ENCODE results near the gene FRMD4B.
"Not testable (repeated sequence)": the region's sequence is repeated elsewhere in the genome, so short reads cannot be mapped to it uniquely, and the experiment has no call there.

Gene FRMD4B

DNA sequence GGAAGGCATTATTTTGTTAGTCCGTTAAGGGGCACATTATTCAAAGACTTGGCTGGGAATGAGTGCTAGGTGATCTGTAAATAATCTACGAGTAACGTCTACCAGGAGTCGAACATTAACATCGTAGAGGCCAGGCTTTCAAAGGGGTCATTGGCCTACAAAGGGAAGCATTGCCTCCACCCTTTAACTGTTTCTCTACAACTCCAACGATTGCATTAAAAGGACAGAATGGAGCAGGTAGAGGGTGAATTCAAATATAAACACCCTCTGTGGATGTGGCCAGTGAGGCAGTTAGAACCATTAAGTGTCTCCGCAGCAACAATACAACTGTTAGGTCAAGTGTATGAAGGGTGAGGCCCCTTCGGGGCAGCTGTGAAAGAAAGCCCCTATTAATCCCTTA, 137.5 kb downstream of the FRMD4B start:
- Mint-ChIP-seq H3K9me3 (no peaks in the 10 kb centered on the region), H3K4me3 (no peak overlapping the region), H3K36me3 (ENCODE audit: low read depth) (peaks cover 78% of the 10 kb centered on the region), H3K27ac (no peak overlapping the region), H3K4me1 (ENCODE audit: low read depth) (peaks cover under 1% of the 10 kb centered on the region), H3K27me3 (no peaks in the 10 kb centered on the region)
- intact Hi-C loops (cut with micrococcal nuclease), result no loop called here

DNA sequence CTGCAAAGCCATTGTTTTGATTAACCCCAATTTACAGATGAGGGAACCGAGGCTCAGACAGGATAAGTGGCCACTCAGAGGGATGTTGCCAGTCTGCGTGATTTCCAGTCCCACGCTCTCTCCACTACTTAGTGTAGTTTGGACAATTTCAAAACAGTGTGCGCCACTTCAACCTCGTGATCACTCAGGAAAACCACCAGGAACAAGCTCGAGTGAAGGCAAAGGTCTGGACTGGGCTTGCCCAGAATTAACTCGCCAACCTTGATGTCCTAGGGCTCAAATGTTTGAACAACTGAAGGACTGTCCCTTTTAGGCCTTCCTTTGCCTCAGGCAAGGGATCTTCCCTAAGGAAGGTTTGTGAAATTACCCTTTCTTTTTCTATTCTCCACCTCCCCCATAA, 139.3 kb downstream of the FRMD4B start:
- no peaks in the 10 kb centered on the region for H3K27me3 Mint-ChIP-seq
- no peak overlapping the region for H3K27ac Mint-ChIP-seq
- intact Hi-C loops (cut with micrococcal nuclease), result no loop called here

GRCh38 chr3:69244039-69244438, 141.8 kb downstream of the FRMD4B start:
- Mint-ChIP-seq H3K36me3 (ENCODE audit: low read depth) (peaks cover 81% of the 10 kb centered on the region), H3K9me3 (no peaks in the 10 kb centered on the region), H3K27me3 (no peaks in the 10 kb centered on the region), H3K4me3 (no peak overlapping the region), H3K27ac (no peak overlapping the region), H3K4me1 (ENCODE audit: low read depth) (peaks cover 6% of the 10 kb centered on the region)
- intact Hi-C loops (cut with micrococcal nuclease), result no loop called here

More for the DNA sequence above, 139.3 kb downstream of the FRMD4B start:
- Mint-ChIP-seq H3K9me3 (no peaks in the 10 kb centered on the region), H3K4me1 (ENCODE audit: low read depth) (peaks cover 6% of the 10 kb centered on the region), H3K36me3 (ENCODE audit: low read depth) (peaks cover 77% of the 10 kb centered on the region), H3K4me3 (no peak overlapping the region)

GRCh38 chr3:69241769-69242168, 144.1 kb downstream of the FRMD4B start:
- Mint-ChIP-seq H3K4me3 (no peak overlapping the region), H3K36me3 (ENCODE audit: low read depth) (peaks cover 82% of the 10 kb centered on the region), H3K27me3 (no peaks in the 10 kb centered on the region), H3K27ac (no peak overlapping the region), H3K4me1 (ENCODE audit: low read depth) (peaks cover 16% of the 10 kb centered on the region), H3K9me3 (no peaks in the 10 kb centered on the region)
- intact Hi-C loops (cut with micrococcal nuclease), result no loop called here

GRCh38 chr3:69240651-69241568, 145.0 kb downstream of the FRMD4B start:
- no peak overlapping the region for H3K4me3 Mint-ChIP-seq

DNA sequence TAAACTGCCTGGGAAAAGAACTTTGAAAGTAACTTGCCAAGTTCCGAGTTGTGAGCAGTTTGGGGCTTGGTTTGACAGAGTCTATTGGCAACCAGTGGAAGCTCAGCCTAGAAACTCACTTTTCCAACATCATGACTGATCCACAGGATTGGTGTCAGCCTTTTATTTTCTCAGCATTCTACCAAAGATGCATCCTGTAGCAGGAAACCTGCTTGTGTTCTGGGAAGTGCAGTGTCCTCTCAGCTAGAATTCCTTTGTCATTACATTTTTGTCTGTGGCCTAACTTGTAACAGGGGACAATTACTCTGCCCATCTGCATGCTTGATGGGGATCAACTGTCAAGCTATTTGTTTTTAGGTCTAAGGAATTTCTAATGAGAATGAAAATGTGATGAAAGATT, 146.8 kb downstream of the FRMD4B start:
- Mint-ChIP-seq H3K27ac (no peak overlapping the region), H3K36me3 (ENCODE audit: low read depth) (peaks cover 68% of the 10 kb centered on the region), H3K9me3 (no peaks in the 10 kb centered on the region), H3K4me3 (no peak overlapping the region), H3K27me3 (no peaks in the 10 kb centered on the region), H3K4me1 (ENCODE audit: low read depth) (peaks cover 19% of the 10 kb centered on the region)
- intact Hi-C loops (cut with micrococcal nuclease), result no loop called here

More at GRCh38 chr3:69240651-69241568, 145.0 kb downstream of the FRMD4B start:
- Mint-ChIP-seq H3K27me3 (no peaks in the 10 kb centered on the region), H3K36me3 (ENCODE audit: low read depth) (peaks cover 81% of the 10 kb centered on the region), H3K9me3 (no peaks in the 10 kb centered on the region), H3K27ac (no peak overlapping the region), H3K4me1 (ENCODE audit: low read depth) (peaks cover 19% of the 10 kb centered on the region)
- intact Hi-C loops (cut with micrococcal nuclease), result no loop called here

- no peak overlapping the region for H3K27ac Mint-ChIP-seq
- no peaks in the 10 kb centered on the region for H3K9me3 Mint-ChIP-seq
Observed at GRCh38 chr3:69236812-69237707, 148.8 kb downstream of the FRMD4B start.

DNA sequence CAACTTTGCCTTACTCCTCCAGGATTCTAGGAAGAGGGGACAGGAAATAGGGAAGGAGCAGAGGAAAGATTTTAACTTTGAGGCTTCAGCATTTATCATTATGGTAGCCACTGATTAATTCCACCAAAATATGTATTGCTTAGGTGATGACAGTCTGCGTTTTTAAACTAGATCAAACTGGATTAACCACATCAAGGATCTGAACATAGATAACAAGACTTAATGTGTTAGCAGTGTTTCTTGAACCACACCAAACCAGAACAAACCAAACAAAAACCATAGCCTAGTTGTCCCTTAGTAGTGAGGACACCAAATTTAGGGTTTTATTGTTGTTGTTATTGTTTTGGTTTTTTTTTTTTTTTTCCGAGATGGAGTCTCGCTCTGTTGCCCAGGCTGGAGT, 150.0 kb downstream of the FRMD4B start:
- Mint-ChIP-seq H3K27ac (no peak overlapping the region), H3K4me3 (no peak overlapping the region), H3K4me1 (ENCODE audit: low read depth) (peaks cover 13% of the 10 kb centered on the region), H3K27me3 (no peaks in the 10 kb centered on the region), H3K36me3 (ENCODE audit: low read depth) (peaks cover 74% of the 10 kb centered on the region), H3K9me3 (no peaks in the 10 kb centered on the region)
- intact Hi-C loops (cut with micrococcal nuclease), result no loop called here

More at GRCh38 chr3:69236812-69237707, 148.8 kb downstream of the FRMD4B start:
- intact Hi-C loops (cut with micrococcal nuclease), result no loop called here
- Mint-ChIP-seq H3K4me1 (ENCODE audit: low read depth) (peaks cover 13% of the 10 kb centered on the region), H3K36me3 (ENCODE audit: low read depth) (peaks cover 73% of the 10 kb centered on the region), H3K27me3 (no peaks in the 10 kb centered on the region), H3K4me3 (no peak overlapping the region)

- peaks cover 74% of the 10 kb centered on the region for H3K36me3 Mint-ChIP-seq (ENCODE audit: low read depth)
- H3K27me3 Mint-ChIP-seq; H3K4me3 Mint-ChIP-seq; H3K27ac Mint-ChIP-seq; intact Hi-C loops (cut with micrococcal nuclease); H3K9me3 Mint-ChIP-seq: not testable (repeated sequence)
- peaks cover 13% of the 10 kb centered on the region for H3K4me1 Mint-ChIP-seq (ENCODE audit: low read depth)
Observed at GRCh38 chr3:69235227-69235626, 150.7 kb downstream of the FRMD4B start.

GRCh38 chr3:69232482-69232881, 153.4 kb downstream of the FRMD4B start:
- no peak overlapping the region for H3K27ac Mint-ChIP-seq
- no peaks in the 10 kb centered on the region for H3K9me3 Mint-ChIP-seq
- no peaks in the 10 kb centered on the region for H3K27me3 Mint-ChIP-seq
- intact Hi-C loops (cut with micrococcal nuclease), result no loop called here
- H3K36me3 Mint-ChIP-seq (ENCODE audit: low read depth), result peaks cover 58% of the 10 kb centered on the region
- peaks cover 10% of the 10 kb centered on the region for H3K4me1 Mint-ChIP-seq (ENCODE audit: low read depth)
- H3K4me3 Mint-ChIP-seq, result no peak overlapping the region

- Mint-ChIP-seq H3K9me3 (no peaks in the 10 kb centered on the region), H3K27ac (no peak overlapping the region), H3K27me3 (no peaks in the 10 kb centered on the region), H3K4me1 (ENCODE audit: low read depth) (peaks cover 5% of the 10 kb centered on the region), H3K4me3 (no peak overlapping the region), H3K36me3 (ENCODE audit: low read depth) (peaks cover 57% of the 10 kb centered on the region)
- intact Hi-C loops (cut with micrococcal nuclease), result no loop called here
Observed at GRCh38 chr3:69231929-69232440, 153.9 kb downstream of the FRMD4B start.

- intact Hi-C loops (cut with micrococcal nuclease), result no loop called here
- peaks cover 62% of the 10 kb centered on the region for H3K36me3 Mint-ChIP-seq (ENCODE audit: low read depth)
- no peak overlapping the region for H3K27ac Mint-ChIP-seq
- H3K27me3 Mint-ChIP-seq, result no peaks in the 10 kb centered on the region
- H3K4me3 Mint-ChIP-seq, result no peak overlapping the region
- H3K4me1 Mint-ChIP-seq (ENCODE audit: low read depth), result no peaks in the 10 kb centered on the region
- no peaks in the 10 kb centered on the region for H3K9me3 Mint-ChIP-seq
Observed at GRCh38 chr3:69226071-69226470, 159.8 kb downstream of the FRMD4B start.

DNA sequence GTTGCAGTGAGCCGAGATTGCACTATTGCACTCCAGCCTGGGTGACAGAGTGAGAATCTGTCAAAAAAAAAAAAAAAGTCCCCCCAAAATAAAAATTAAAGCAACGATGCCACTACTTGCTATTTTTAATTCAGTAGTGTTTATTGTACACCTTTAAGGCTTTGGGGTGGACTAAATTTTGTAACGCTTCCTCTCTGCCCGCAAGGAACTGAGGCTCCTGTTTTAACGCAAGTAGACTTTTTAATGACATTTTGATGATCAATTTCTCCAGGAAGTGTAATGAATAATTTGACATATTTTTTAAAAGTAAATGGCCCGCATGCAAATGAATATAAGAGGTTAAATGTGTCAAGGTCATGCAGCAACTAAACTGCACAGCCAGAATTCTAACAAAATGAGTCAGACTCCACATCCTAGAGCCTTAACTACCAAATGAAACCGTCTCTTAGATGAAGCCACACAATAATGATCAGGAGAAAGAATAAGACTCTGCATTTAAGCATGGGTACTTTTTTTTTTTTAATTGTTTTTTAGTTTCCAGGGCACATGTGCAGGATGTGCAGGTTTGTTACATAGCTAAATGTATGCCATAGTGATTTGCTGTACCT, 166.7 kb downstream of the FRMD4B start:
- H3K27me3 Mint-ChIP-seq, result no peaks in the 10 kb centered on the region
- no peaks in the 10 kb centered on the region for H3K9me3 Mint-ChIP-seq
- H3K4me3 Mint-ChIP-seq, result no peak overlapping the region
- peaks cover 91% of the 10 kb centered on the region for H3K36me3 Mint-ChIP-seq (ENCODE audit: low read depth)
- intact Hi-C loops (cut with micrococcal nuclease), result no loop called here
- no peak overlapping the region for H3K27ac Mint-ChIP-seq
- H3K4me1 Mint-ChIP-seq (ENCODE audit: low read depth), result peaks cover 5% of the 10 kb centered on the region
